OCI-LY1 (cell line): Measurements from ENCODE around the gene GRAMD1B.

Source experiments
- H2AFZ ChIP-seq: fragments of 200-600 bp; sonication (generic), shearing (Covaris generic); 2 replicates; pipeline ENCODE4 v1.6.0; 2014; ENCODE audit warnings: antibody characterized with exemption, mild to moderate bottlenecking, low read length
- H3F3A ChIP-seq: fragments of 200-600 bp; sonication (generic), shearing (Covaris generic); 2 replicates; pipeline ENCODE4 v1.6.0; 2014; ENCODE audit warnings: mild to moderate bottlenecking, antibody characterized with exemption, low read length, moderate library complexity; ENCODE audit not compliant: insufficient read depth
- H3K27ac ChIP-seq: fragments of 200-600 bp; sonication (generic); 2 replicates; pipeline ENCODE4 v1.5.1; 2014; ENCODE audit warnings: low read length, mixed run types, mild to moderate bottlenecking, low read depth; ENCODE audit not compliant: poor library complexity, severe bottlenecking
- H3K27me3 ChIP-seq: fragments of 200-600 bp; sonication (generic); 2 replicates; pipeline ENCODE4 v1.6.0; 2014; ENCODE audit warnings: antibody characterized with exemption, mild to moderate bottlenecking, low read length, moderate library complexity; ENCODE audit not compliant: insufficient read depth
- H3K36me3 ChIP-seq: fragments of 200-600 bp; sonication (generic); 2 replicates; pipeline ENCODE4 v1.6.1; 2014; ENCODE audit warnings: mild to moderate bottlenecking, antibody characterized with exemption, low read length, moderate library complexity, mixed read lengths; ENCODE audit not compliant: insufficient read depth
- H3K4me1 ChIP-seq: fragments of 200-600 bp; sonication (generic); 2 replicates; pipeline ENCODE4 v1.5.1; 2014; ENCODE audit warnings: mild to moderate bottlenecking, low read length, moderate library complexity; ENCODE audit not compliant: insufficient read depth, severe bottlenecking
- H3K4me2 ChIP-seq: fragments of 200-600 bp; sonication (generic), shearing (Covaris generic); 2 replicates; pipeline ENCODE4 v1.6.1; 2014; ENCODE audit warnings: low read length
- H3K4me3 ChIP-seq: fragments of 200-600 bp; sonication (generic); 2 replicates; pipeline ENCODE4 v1.5.1; 2014; ENCODE audit warnings: low read length, low read depth, mild to moderate bottlenecking, mixed read lengths; ENCODE audit not compliant: poor library complexity, severe bottlenecking
- H3K79me2 ChIP-seq: fragments of 200-600 bp; shearing (Covaris generic); 2 replicates; pipeline ENCODE4 v1.6.1; 2016; ENCODE audit warnings: mixed run types, low read length, mixed read lengths; ENCODE audit not compliant: insufficient read depth
- H3K9ac ChIP-seq: fragments of 200-600 bp; sonication (generic), shearing (Covaris generic); 2 replicates; pipeline ENCODE4 v1.6.1; 2014; ENCODE audit warnings: mild to moderate bottlenecking, low read length, mixed read lengths
- H3K9me2 ChIP-seq: fragments of 200-600 bp; sonication (generic), shearing (Covaris generic); 2 replicates; pipeline ENCODE4 v1.6.1; 2014; ENCODE audit warnings: low read depth, mild to moderate bottlenecking, low read length, mixed read lengths
- H3K9me3 ChIP-seq: fragments of 200-600 bp; shearing (Covaris generic); 2 replicates; pipeline ENCODE4 v1.6.1; 2014; ENCODE audit warnings: low read length, mixed read lengths
- H4K20me1 ChIP-seq: fragments of 200-600 bp; sonication (generic), shearing (Covaris generic); 2 replicates; pipeline ENCODE4 v1.6.0; 2016; ENCODE audit warnings: mild to moderate bottlenecking, low read length; ENCODE audit not compliant: insufficient read depth
- CTCF ChIP-seq: fragments of 200-600 bp; sonication (generic), shearing (Covaris generic); IDR thresholded peaks from 2 replicates; pipeline ENCODE4 v1.5.1; 2017; ENCODE audit warnings: mild to moderate bottlenecking, antibody characterized with exemption, low read length, moderate library complexity, mixed read lengths
- EZH2 ChIP-seq: fragments of 200-600 bp; sonication (generic), shearing (Covaris generic); IDR thresholded peaks from 2 replicates; pipeline ENCODE4 v1.8.0; 2017; ENCODE audit warnings: borderline replicate concordance, mixed run types, mild to moderate bottlenecking, antibody characterized with exemption, low read length, moderate library complexity, mixed read lengths

Gene GRAMD1B

GRCh38 chr11:123622576-123622975, 192.5 kb downstream of the GRAMD1B start:
- Histone ChIP-seq H4K20me1 (no peaks in the 10 kb centered on the region), H3K36me3 (no peaks in the 10 kb centered on the region), H2AFZ (no peak overlapping the region), H3K4me1 (no peaks in the 10 kb centered on the region), H3K9me2 (no peaks in the 10 kb centered on the region), H3K4me3 (no peak overlapping the region), H3K9me3 (no peaks in the 10 kb centered on the region), H3K27ac (no peak overlapping the region), H3F3A (no peaks in the 10 kb centered on the region), H3K9ac (no peak overlapping the region), H3K79me2 (no peaks in the 10 kb centered on the region), H3K27me3 (no peaks in the 10 kb centered on the region), H3K4me2 (no peak overlapping the region)
- TF ChIP-seq EZH2 (no peak), CTCF (no peak)

- Histone ChIP-seq H3K27me3 (no peaks in the 10 kb centered on the region), H3F3A (no peaks in the 10 kb centered on the region), H4K20me1 (no peaks in the 10 kb centered on the region), H3K4me1 (no peaks in the 10 kb centered on the region), H3K79me2 (no peaks in the 10 kb centered on the region), H3K4me2 (no peak overlapping the region), H3K4me3 (no peak overlapping the region), H2AFZ (no peak overlapping the region), H3K27ac (no peak overlapping the region), H3K9me2 (no peaks in the 10 kb centered on the region), H3K9ac (no peak overlapping the region), H3K9me3 (no peaks in the 10 kb centered on the region), H3K36me3 (no peaks in the 10 kb centered on the region)
- TF ChIP-seq CTCF, result no peak
- no peak for TF ChIP-seq EZH2
Measured at GRCh38 chr11:123624974-123625373, 194.9 kb downstream of the GRAMD1B start.

- Histone ChIP-seq H3K4me1 (no peaks in the 10 kb centered on the region), H3F3A (no peaks in the 10 kb centered on the region), H3K9ac (no peak overlapping the region), H3K27ac (no peak overlapping the region), H3K36me3 (no peaks in the 10 kb centered on the region), H3K4me2 (no peak overlapping the region), H3K79me2 (no peaks in the 10 kb centered on the region), H3K9me2 (no peaks in the 10 kb centered on the region), H2AFZ (no peak overlapping the region), H3K27me3 (no peaks in the 10 kb centered on the region), H4K20me1 (no peaks in the 10 kb centered on the region), H3K9me3 (no peaks in the 10 kb centered on the region), H3K4me3 (no peak overlapping the region)
- TF ChIP-seq EZH2 (no peak), CTCF (no peak)
Measured at GRCh38 chr11:123628936-123629683, 199.0 kb downstream of the GRAMD1B start.
